Inferior parietal cortex (tissue), 1 donor: Measurements from ENCODE around the gene RXYLT1.
"Not testable (repeated sequence)": the region's sequence is repeated elsewhere in the genome, so short reads cannot be mapped to it uniquely, and the experiment has no call there.

Experiments used
- DNase-seq: peaks from one replicate; pipeline ENCODE4 v3.0.0-alpha.2; 2016; ENCODE audit errors: extremely low spot score

RXYLT1 gene, protein sequence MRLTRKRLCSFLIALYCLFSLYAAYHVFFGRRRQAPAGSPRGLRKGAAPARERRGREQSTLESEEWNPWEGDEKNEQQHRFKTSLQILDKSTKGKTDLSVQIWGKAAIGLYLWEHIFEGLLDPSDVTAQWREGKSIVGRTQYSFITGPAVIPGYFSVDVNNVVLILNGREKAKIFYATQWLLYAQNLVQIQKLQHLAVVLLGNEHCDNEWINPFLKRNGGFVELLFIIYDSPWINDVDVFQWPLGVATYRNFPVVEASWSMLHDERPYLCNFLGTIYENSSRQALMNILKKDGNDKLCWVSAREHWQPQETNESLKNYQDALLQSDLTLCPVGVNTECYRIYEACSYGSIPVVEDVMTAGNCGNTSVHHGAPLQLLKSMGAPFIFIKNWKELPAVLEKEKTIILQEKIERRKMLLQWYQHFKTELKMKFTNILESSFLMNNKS

DNA sequence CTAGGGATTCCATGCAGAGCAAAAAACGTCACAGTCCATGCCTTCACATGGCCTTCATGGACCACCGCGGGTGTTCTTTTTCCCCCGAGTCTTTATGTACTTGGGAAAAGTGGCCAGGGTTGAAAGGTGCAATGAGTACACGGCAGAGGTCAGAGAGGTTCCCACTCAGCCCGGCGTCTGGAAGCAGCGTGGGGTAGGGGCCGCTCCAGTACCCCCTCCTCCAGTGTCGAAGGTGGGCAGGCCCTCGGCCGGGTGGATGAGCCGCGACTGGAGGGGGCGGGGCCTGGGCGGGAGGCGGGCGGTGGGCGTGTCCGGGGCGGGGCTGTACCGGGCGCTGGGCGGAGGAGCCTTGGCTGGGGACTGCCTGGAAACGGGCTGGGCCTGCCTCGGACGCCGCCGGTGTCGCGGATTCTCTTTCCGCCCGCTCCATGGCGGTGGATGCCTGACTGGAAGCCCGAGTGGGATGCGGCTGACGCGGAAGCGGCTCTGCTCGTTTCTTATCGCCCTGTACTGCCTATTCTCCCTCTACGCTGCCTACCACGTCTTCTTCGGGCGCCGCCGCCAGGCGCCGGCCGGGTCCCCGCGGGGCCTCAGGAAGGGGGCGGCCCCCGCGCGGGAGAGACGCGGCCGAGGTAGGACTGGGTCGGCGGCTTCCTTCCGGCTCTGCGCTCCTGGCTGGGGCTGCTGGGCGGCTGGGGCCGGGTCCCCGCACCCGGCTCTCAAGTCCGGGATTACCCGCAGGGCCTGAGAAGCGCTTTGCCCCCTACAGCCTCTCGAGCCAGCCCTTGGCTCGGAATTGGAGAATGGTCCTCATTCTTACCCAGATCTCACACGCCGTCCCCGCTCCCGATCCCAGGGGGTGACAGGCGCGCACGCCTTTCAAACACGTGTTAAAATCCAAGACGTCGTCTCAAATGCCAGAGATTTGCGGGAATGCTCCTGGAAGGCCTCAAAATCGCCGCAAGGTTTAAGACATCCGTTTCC lies at the start of gene RXYLT1:
Gene RXYLT1, plus strand, starts transcription at position 412 of the 984 bp plus-strand sequence. Its CDS starts 52 bp downstream, at position 464.
- peak; percentile 71 for DNase-seq

DNA sequence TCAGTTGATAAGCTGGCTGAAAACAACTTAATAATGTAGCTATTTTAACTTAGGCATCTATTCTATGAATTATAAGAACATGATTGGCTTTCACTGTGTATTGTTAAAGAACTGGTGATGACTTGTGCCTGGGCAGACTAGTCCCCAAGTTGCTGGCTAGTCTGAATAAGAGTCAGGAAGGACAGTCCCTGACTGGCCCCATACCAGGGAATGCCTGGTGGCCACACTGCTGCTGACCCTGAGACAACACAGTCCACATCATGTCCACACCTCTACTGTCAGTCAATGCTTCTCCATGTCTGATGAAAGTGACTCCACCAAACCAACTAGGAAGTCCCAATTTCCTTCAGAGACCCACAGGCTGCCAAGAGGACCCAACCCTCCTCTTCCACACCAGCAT lies 46.9 kb upstream of the RXYLT1 start:
- not testable (repeated sequence) for DNase-seq

DNA sequence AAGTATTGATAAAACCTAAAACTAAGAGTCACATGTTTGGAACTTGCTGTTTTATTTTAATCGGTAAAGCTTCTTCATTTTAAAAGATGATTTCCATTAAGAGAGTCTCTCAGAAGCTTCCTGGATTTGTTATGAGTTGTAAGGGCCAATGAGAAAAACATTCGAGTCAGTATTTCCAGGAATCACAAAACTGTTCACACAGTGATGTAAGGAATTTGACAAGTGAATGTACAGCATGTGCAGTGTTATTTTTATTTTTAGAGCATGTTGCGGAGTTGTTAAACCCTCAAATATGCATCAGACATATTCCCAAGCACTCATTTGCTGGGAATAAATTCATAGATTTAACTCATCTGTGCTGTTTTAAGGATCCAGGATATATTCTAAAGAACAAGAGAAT lies 46.1 kb upstream of the RXYLT1 start:
- DNase-seq = not testable (repeated sequence)

DNA sequence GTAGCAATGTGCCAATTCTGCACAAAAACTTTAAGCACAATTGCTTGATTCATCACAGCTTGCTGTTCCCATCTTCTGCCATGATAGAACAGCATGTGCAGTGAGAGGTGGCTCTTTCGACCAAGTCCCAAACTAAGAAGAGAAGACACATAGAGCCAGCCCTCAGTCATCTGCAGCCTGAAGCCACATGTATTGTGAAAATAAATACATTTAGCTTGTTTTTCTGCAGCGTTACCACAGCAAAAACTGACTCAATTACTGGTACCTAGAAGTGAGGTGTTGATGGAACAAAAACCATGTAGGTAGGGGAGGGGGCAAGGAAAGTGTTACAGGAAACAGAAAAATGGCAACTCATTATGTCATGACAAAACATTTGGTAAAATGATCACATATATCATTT lies 39.2 kb upstream of the RXYLT1 start:
- DNase-seq = not testable (repeated sequence)

DNA sequence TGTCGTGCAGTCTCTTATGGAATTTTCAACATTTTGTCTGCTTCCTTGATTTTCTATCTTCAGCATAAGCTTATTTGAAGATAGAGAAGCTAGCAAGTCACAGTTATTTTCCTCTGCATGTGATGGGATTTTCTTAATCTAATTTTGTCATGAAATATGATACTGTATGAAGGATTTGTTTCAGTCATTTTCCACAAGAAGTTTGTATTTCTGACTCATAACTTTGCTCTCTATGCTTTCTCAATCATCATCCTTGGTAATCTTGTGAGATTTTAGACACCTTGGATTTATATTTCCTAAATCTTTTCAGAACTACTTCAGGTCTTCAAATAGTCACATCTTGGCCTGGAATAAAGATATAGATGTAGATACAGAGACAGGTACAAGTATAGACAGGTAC lies 38.3 kb upstream of the RXYLT1 start:
- not testable (repeated sequence) for DNase-seq

DNA sequence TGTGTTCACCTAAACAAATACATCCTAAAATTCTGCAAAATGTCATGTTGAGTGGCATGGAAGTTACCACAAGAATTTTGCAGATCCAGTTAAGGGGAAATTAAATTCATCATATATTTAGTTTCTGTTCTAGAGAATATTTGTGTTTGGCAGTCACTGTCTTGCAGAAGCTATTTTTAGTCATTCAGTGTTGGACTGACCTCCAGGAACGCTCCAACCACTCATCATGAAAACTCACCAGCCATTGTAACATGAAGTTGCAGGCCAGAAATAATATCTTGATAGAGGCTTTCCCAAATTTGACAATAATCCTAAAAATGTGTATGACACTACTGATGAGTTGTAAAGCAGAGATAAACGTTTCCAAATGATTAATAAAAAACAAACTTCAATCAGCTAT lies 35.6 kb upstream of the RXYLT1 start:
- DNase-seq = not testable (repeated sequence)

DNA sequence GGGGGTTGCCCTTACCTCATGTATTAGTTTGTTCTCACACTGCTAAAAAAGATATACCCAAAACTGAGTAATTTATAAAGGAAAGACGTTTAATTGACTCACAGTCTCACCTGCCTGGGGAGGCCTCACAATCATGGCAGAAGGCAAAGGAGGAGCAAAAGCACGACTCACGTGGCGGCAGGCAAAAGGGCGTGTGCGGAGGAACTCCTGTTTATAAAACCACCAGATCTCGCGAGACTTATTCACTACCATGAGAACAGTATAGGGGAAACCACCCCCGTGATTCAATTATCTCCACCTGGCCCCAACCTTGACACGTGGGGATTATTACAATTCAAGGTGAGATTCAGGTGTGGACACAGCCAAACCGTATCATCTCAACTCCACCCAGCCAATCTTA lies 33.2 kb upstream of the RXYLT1 start:
- DNase-seq = not testable (repeated sequence)

DNA sequence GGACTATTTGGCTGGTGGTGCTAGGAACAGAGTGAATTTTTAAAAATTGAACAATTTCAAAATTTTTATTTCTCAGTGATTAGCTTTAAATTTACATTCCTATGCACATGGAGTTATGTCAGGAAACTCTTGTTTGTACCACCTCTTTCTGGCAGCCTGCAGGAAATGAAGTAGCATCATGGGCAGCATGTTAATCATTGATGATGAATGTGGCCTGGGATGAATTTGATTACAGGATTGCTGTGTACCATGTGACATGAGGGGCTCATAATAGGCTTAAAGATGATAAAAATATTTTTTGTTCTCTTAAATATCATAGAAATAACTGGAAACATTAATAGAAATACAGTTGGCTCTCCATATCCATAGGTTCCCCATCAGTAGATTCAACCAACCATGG lies 32.6 kb upstream of the RXYLT1 start:
- not testable (repeated sequence) for DNase-seq

DNA sequence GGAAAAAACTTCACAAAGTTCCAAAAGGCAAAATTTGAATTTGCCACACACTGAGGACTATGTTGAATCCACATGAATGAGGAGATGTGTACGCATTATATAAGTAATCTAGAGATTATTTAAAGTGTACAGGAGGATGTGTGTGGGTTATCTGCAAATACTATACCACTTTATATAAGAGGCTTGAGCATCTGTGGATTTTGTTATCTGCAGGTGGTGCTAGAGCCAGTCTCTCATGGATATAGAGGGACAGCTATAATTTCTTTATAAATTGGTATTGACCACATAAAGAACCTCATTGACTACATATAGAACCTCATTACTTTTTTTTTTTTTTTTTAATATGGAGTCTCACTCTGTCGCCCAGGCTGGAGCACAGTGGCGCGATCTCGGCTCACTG lies 32.2 kb upstream of the RXYLT1 start:
- DNase-seq = no peak

DNA sequence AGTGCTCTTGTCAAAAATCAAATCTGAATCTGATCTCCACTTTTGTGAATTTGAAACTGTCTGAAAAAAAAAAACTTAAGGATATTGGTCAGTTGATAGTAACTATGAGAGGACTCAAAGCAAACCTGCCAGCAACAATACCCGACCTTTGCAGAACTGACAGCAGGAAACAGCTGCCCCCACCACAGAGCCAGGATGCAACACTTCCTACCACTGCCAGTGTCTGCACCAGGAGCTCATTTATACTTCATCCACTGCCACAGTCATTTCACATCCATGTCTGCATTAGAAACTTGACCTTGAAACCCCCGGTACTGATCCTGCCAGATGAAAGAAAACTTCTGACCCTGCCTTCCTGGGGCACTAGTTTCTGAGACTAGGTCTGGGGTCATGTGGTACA lies 27.4 kb upstream of the RXYLT1 start:
- no peak for DNase-seq

DNA sequence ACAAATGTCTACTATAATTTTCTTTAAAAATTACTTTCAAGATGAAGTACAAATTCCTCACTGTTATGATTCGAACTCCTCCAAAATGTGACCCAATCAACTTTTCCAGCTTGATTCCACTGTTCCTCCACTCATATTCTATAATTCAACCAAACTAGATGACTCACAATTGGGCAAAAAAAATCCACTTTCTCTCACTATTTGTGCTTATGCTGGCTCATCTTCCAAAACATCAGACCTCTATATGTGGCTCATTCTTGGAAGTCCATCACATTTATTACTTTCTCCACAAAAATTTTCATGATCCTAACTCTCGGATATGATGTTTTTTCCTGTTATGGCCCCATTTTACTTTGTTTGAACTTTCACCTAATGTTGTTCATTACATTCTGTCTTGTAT lies 26.9 kb upstream of the RXYLT1 start:
- no peak for DNase-seq

DNA sequence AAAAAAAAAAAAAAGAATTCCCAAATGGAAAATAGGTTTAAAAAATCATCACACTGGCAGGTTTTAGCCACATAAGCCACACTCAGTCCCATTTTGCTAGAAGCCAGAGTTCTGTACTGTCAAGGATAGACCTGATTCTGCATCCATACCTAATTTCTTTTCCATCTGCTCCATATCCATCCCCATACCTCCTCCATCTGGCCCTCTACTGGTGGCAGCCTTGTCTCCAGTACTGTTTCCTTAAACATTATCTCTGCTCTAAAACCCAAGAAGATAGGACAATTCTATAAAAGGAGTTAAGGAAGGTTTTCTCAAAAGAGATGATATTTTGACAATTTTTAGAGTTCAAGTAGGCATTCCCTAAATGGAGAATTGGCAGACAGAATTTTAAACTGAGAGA lies 26.0 kb upstream of the RXYLT1 start:
- DNase-seq = no peak

DNA sequence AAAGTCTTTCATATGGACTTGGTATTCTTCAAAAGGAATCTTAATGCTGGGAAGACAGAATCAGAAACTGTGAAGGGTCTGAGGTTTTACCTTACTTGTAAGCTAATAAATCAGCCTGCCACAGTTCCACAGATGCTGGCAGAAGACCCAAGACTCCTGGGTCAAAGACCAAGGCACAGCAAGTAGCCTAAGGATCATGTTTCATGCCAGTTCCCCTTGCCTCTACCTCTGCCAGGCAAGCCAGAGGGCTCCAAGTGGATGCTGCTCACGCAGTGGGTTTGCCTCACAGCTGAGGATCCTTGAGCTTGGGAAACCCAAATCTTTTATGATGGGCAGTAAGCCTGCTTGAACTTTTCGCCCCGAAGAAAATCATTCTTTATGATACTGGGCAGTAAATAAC lies 15.2 kb upstream of the RXYLT1 start:
- DNase-seq = no peak

DNA sequence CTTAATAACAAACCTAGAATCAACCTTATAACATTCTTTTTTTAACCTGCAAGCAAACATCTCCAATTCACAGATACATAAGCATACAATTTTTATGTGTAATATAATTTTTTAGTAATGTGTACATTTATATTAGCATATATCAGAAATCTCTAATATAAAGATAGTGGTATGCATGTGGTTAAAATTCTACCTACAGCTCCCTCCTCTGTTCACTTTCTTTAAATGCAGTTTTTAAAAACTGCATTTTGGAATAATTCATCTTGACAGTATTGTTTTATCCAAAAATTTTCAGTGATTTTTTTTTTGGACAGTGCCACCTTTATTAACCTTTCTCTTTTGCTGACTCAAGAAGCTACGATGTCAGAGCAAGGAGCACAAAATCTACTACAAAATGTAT lies 13.2 kb upstream of the RXYLT1 start:
- DNase-seq = no peak

DNA sequence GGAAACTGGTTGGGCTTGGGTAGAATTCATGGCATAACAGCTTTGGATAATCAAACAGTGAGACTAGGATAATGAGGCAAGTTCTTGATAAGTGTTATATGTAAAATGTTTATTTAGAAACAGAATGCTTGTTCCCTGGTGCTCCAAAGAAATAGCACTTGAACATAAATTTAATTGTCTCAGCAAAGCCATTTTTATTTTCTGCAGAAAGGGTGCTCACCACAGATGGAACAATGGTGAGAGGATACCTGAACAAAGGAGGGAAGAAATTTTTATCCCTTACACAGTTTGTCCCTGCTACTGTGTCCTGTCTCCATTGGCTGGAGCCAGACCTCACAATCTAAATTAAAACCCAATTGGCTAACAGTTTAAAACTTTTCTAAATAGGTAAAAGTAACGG lies 9.3 kb upstream of the RXYLT1 start:
- DNase-seq = no peak

DNA sequence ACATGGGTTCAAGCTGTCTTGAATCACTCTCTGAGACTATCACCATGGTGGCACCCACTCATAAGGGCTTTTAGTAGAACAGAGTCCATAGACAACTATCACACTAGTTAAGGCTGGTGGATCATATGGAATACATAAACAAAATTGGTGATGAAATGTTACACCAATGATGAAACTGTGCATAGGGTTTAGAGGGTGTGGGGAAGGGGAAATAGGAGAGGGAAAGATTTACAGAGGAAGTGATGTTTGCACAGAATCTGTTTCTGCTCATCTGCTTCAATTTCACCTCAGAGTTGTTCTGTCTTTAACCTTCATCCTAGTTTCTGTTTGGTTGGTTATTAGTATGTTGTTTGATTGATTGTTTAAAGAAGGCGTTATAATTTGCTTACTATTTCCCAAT lies 2.4 kb upstream of the RXYLT1 start:
- no peak for DNase-seq

DNA sequence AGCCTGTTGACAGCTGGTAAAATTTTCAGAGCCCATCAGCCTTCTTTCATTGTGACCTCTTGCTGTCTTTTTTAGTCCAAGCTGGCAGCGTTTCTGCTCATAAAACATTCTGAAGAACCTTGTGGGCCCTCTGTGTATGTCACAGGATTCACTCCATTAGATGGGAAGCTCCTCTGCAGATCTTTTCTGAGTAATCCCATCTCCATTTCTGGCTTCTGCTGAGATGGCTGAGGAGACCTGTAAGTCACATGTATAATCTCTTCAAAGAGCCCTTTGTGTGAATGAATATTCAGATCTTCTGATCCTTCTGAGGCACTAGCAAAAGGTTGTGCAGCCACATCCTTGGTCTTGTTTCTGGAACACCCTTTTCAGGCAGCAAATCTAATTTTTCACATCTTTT lies 2.8 kb downstream of the RXYLT1 start:
- no peak for DNase-seq

DNA sequence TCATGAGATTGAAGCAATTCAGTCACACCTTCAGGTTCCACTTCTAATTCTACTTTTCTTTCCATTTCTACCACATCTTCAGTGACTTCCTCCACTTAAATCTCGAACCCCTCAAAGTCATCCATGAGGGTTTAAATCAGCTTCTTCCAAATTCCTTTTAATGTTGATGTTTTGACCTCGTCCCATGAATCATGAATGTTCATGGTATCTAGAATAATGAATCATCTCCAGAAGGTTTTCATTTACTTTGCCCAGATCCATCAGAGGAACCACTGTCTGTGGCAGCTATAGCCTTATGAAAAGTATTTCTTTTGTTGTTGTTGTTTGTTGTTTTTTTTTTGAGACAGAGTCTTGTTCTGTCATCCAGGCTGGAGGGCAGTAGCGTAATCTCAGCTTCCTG lies 7.6 kb downstream of the RXYLT1 start:
- no peak for DNase-seq

DNA sequence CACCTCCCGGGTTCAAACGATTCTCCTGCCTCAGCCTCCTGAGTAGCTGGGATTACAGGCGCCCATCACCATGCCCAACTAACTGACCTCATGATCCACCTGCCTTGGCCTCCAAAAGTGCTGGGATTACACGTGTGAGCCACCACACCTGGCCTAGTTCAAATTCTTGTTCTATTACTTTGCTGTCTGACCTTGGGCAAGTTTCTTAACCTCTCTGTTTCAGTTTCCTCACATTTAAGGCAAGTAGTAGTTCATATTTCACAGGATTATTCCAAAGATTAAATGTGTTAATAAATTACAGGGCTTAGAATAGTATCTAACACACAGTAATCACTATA lies 10.9 kb downstream of the RXYLT1 start:
- no peak for DNase-seq

DNA sequence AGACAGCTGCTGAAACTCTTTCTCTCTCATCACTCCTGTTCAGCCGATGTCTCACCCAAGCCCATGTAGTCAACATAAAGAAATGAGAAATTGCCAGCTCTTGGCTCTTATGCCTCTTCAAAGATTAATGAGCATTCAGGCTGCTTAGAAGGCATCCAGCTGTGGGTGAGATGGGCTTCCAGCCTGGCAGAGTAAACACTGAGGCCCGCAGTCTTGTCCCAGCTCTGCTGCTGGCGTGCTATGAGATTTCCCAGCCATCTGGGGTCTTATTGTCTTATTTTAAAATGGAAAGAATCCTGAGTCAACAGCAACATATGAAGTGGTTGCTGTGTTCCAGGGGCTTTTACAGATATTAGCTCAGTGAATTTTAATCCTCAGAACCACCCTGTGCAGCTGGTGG lies 12.6 kb downstream of the RXYLT1 start:
- no peak for DNase-seq

DNA sequence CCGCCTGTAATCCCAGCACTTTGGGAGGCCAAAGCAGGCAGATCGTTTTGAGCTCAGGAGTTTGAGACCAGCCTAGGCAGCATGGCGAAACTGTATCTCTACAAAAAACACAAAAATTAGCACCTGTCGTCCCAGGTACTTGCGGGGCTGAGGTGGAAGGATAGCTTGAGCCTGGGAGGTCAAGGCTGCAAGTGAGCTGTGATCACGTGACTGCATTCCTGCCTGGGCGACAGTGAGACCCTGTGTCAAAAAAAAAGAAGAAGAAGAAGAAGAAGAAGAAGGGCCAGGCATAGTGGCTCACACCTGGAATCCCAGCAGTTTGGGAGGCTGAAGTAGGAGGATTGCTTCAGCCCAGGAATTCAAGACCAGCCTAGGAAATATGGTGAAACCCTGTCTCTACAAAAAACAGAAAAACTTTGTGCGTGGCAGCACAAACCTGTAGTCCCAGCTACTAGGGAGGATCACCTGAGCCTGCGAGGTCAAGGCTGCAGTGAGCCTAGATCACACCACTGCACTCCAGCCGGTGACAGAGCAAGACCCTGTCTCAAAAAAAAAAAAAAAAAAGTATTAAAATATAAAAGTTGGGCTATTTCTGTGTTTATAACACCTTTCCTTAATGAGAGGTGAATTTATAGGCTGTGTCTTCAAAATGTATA lies 15.5 kb downstream of the RXYLT1 start:
- DNase-seq = no peak

DNA sequence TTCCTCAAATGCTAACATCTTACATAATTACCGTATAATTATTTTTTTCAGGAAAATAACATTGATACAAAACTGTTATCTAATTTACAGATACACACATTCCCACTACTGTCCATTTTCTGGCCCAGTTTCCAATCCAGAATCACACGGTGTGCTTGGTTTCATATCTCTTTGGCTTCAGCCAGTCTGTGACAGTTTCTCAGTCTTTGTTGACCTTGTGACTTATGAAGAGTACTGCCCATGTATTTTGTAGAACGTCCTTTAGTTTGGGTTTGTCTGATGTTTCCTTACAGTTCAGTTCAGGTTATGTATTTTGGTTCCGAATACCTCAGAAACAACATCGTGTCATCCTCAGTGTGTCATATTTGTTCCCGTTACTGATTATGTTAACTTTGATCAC lies 16.2 kb downstream of the RXYLT1 start:
- DNase-seq = no peak
